Measurements from ENCODE around the gene ACACA.
"Not testable (repeated sequence)": the region's sequence is repeated elsewhere in the genome, so short reads cannot be mapped to it uniquely, and the experiment has no call there.

The ACACA gene

DNA sequence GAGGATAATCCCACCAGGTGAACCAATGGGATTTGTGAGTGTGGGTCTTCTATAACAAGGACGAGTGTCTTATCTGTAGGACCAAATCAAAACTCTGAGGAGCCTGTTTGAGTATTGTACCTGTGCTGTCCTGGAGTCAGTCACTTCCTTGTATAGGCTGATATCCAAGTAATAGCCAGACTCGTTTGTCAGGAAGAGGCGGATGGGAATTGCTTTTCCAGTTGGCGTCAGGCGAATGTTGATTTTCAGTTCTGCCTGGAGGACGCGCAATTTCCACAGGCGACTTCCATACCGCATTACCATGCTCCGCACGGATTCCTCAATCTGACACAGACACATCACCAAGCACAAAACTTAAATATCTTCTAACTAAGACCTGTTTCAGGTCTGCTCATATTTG is 218.5 kb downstream of the ACACA start:
- no peak for DNase-seq (ENCODE audit: low read depth in 2 of 3, low spot score in 2 of 3)

DNA sequence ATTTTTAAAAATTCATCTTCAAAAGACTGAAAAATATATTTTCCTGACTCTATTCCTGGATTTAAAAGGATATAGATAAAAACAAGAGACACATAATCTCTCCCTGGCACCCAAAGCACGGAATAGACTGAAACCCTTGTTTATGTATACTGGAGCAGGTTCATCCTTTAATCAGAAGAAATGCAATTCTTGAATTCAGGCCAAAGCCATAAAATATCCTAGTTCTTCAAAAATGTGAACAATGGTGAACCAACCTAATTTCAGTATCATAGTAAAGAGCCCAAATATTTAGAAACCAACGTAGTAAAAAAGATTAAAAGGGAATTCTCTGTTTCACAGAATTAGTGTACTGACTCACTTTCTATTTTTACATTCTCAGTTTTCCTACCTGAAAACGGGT is 219.4 kb downstream of the ACACA start:
- DNase-seq (ENCODE audit: low read depth in 2 of 3, low spot score in 2 of 3), result no peak

DNA sequence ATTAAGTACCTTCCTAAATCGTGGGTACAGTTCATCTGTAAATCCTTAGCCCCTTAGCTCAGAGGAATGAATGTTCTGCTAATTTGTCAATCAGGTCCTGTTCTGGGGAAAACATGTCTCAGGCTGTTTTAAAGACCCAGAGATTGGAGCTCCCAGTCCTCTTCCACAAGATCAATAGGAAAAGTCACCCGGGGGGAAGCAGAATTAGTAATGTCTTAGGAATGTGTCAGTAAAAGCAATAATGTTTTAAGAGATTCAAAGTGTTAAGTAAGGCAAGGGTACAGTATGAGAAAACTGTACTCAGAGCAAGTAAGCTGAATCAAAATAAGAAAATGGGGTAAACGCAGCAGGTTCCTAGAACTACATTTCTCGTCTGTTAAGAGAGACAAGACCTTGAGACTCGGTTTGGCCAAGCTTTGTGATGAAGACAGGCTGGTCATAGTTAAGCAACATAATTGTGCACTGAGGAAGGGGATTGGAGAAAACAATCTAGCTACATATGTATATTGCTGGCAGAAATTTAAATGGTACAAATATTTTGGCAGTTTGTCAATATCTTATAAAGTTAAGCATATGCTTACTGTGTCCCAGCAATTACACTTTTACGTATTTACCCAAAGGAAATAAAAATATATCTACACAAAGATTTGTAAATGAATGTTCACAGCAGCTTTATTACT is 223.7 kb downstream of the ACACA start:
- DNase-seq (ENCODE audit: low read depth in 2 of 3, low spot score in 2 of 3), result no peak

DNA sequence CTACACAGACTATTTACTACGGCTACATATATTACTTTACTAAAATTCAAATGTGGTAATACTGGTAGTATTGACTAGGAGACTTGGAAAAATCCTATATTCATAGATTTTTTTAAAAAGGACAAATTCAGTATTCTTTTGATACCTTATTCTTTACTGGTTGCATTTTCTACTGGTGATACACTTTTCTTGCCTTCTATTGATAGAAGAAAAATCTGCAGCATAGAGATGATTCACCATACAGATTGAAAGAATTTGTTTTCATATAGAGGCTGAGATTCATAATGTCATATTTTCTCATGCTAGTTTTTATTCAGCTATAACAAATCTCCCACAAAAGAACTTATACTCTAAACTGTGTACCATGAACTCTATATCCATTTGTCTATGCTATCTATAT is 226.3 kb downstream of the ACACA start:
- DNase-seq (ENCODE audit: low read depth in 2 of 3, low spot score in 2 of 3), result no peak

DNA sequence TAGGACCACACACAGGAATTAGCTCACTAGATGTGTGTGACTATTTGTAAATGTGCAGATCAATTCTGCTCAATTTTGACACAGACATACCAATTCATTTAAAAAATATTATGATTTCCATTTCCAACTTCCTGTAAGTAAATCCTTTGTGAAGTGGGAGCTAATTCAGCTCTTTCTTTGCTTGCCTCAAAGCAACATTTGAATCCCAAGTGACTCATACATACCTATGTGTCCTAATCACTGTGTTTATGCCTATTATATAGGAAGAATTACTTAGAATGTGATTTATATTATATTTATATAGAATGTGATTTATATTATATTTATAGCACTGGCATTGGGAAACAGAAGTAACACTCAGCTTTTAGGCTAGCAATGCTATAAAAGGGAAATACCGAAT is 226.7 kb downstream of the ACACA start:
- no peak for DNase-seq (ENCODE audit: low read depth in 2 of 3, low spot score in 2 of 3)

DNA sequence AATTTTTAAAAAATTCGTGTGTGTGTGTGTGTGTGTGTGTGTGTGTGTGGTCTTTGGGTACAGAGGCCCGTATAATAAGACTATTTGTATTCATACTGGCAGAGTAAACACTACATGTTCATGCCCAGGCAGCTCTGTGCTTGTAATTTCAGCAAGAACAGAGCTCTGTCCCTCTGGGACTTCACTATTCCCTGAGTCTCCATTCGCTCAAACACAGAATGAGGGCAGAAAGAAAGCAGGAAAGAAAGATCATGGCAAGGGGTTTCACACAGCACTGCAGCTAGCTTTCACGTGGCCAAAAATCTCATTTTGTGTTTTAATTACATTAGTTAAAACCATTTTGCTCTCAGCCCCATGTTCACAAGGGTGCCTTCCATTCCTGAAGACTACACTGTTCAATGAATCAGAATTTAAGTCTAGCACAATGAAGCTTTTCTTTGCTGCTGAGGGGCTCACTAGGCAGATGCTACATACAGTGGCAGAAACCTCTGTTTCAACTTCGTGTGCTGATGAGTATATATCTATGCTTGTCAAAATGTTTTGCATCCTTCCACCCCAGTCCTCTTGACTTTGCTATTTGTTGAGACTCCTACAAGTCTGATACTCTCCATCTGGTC is 229.3 kb downstream of the ACACA start:
- DNase-seq (ENCODE audit: low read depth in 2 of 3, low spot score in 2 of 3), result no peak

DNA sequence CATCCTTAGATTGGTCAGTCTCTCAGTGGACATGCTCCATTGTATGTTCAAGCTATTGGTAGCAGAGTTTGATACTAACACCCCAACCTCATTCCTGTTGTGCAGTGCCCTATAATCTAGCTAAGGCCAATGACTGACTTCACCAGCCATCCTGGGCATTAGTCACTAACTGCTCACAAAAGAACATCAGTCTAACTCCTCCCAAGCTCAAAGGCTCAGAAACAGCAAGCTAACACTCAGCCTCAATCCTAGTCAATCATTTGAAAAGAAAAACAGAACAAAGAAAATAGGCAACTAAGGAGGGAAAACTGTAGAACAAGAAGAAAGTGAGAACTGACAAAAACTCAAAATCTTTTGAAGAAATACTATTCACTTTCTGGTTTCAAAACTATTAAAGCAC is 229.9 kb downstream of the ACACA start:
- DNase-seq (ENCODE audit: low read depth in 2 of 3, low spot score in 2 of 3), result no peak

DNA sequence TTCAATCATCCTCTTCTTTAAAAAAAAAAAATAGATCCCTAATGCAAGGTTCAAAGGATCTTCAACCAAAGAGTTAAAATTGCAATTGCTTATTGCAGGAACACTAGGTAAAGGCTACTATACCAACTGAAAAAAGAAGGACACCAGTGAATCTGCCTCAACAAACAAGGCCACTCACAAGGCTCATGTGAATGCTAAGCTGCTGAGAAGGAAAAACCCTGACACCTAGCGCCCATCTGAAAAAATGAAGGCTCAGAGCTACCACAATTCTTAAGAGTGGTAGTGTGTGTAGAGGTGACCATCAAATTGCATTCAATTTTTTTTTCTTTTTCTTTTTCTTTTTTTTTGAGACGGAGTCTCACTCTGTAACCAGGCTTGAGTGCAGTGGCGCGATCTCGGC is 232.4 kb downstream of the ACACA start:
- DNase-seq (ENCODE audit: low read depth in 2 of 3, low spot score in 2 of 3), result no peak

DNA sequence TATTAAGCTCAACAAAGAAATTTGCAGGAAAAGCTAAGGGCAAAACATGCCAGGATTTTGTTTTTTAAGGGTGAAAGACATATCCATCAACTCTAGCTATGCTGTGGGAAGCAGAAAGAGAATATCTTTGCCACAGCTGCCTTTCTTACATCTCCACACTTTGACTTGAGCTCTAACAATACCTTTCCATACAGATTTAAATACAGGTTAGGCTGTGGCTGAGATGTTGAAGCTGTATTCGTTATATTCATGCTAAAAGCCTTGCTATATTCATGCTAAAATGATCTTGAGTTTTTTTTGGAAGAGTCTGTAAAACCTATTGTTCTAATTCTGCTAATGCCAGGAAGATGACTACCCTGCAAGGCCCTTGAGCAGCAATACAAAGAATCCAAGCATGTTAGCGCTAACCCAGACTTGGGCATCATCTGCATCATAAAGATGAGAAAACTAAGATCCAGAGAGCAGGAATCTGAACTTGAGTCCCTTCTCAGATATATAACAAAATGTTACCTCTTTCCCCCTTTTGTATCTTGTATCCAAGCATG is 235.7 kb downstream of the ACACA start:
- no peak for DNase-seq (ENCODE audit: low read depth in 2 of 3, low spot score in 2 of 3)

DNA sequence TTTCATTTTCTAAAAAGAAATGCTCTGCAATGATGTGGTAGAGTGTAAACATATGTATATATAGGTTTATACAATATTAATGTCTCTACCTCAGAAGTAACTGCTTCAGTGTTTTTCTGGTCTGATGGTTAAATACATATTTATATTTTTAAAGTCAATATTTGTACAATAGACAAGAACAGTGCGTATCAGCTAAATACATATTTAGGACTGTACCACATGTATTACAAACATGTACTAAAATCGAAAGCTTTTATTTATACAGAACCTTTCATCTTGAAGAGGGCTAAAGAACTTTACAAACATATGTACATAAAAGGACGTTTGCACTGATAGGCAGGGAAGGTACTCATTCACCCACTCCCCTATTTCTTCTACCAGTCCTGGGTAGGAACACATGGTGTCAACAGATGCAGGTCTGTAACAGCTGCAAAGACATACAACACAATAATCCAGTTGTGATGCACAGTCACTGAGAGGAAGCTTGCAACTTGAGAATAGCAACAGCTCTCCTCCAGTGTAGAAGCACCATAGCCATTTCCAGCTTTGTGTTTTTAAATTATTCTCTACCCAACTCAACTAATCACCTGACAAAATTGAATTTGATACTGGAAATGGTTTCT is 237.8 kb downstream of the ACACA start:
- DNase-seq (ENCODE audit: low read depth in 2 of 3, low spot score in 2 of 3), result no peak

DNA sequence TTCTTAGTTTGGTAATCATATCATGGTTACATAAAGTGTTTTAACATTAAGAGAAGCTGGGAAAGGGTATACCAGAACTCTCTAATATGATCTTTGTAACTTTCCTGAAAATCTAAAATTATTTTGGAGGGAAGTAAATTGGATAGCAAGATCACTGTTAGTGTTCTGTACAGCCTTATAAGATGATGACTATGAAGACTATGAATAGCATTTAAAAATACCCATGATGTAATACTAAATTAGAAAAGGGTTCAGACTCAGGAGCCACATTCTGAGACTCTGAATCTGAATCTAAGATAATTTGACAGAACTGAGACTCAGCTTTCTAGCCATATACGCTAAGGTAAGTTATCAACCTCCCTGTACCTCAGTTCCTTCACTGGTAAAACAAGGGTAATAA is 238.9 kb downstream of the ACACA start:
- no peak for DNase-seq (ENCODE audit: low read depth in 2 of 3, low spot score in 2 of 3)

DNA sequence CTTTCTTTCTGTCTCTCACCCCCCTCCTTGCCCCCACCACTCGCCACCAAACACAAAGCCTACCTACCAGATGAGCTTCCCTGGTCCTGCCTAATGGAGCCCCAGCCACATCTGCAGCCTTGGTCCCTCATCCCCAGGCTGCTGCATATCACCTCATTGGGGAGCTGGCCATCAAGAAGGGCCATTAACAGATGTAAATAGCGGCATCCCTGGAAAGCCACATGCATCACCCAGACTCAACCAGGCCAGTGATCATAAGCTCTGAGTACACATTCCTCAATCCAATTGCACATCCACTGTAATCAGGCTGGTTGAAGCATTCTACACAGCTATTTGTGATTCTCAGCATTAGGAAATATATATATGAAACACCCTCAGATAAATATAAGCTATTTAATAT is 242.6 kb downstream of the ACACA start:
- DNase-seq (ENCODE audit: low read depth in 2 of 3, low spot score in 2 of 3), result no peak

DNA sequence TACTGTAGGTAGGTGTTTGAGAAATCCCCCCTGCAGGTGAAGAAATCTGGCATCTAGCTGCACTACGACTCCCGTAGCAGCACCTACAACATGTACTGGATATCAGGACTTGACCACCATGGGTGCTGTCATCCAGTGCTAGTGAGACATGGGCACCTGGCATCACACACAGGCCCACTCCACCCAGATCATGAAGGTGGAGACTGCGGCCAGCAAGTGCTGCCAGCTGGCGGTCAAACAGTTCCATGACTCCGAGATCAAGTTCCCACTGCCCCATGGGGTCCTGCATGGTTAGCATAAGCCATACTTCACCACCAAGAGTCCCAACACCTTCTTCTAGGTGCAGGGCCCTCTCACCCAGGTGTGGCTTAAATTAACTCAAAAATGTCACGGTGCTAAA is 243.8 kb downstream of the ACACA start:
- no peak for DNase-seq (ENCODE audit: low read depth in 2 of 3, low spot score in 2 of 3)

DNA sequence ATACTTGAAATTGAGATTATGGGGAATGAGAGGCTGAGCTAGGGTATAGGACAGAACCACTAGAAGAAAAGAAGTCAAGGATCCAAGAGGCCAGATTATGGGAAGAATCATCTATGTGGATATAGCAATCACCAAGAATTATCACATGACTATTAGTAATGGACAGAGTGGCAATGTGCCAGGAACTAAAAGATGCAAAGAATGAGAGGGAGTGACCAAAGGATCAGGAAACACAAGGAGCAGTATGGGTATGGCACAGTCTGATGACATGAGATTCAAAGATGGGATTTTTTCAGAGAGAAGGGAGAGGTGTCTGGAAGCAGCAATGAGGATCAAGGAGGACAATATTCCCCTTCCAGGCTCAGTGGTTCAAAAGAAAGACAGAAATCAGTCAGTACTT is 245.7 kb downstream of the ACACA start:
- DNase-seq (ENCODE audit: low read depth in 2 of 3, low spot score in 2 of 3), result no peak

DNA sequence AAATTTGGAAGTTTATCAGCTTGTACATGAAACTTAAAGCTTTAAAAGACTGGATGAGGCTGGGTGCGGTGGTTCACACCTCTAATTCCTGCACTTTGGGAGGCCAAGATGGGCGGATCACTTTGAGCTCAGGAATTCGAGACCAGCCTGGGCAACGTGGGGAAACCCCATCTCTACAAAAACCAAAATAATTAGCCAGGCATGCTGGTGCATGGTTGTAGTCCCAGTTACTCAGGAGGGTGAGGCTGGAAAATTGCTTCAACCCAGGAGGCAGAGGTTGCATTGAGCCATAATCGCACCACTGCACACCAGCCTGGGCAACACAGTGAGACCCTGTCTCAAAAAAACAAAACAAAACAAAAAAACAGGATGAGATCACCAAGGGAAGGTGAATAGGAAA is 248.3 kb downstream of the ACACA start:
- DNase-seq (ENCODE audit: low read depth in 2 of 3, low spot score in 2 of 3), result no peak

DNA sequence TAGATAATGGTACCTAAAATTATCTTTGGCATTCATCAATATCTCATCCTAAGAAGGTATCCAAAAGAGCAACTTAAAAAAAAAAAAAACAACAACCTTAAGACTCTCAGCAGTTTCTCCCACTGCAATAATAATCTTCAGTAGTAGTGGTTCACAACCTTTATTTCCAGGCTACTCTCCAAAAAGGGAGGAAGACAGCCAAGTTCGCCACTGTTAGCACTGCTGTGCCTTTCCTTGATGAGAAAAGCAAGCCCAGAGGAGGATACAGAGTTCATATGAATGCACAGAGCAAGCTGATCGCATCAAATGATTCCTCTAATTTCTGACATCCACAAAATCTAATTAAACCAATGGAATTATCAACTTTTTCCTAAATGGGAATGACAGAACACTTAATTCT is 258.5 kb downstream of the ACACA start:
- DNase-seq (ENCODE audit: low read depth in 2 of 3, low spot score in 2 of 3), result no peak

DNA sequence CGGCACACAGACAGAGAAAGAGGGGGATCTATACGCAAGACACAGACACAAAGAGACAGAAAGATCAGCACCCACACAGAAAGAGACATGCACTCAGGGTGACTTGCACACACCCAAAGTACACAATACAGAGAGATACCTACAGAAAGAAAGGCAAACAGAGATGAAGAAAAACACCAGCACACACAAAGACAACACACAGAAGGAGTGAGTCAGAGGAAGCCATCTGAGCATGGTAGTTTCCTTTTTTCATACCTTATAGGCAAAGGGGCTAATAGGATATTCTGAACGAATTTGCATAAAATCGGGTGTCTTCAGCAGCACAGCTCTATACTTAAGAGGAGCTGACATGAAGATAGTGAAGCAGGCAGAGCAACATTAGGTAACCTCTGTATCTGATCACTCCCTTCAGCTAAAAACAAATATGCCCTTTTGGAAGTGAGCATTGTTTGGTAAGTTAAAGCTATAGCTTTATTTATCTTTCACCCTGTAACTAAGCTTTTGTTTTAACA is 259.3 kb downstream of the ACACA start:
- DNase-seq (ENCODE audit: low read depth in 2 of 3, low spot score in 2 of 3), result no peak

DNA sequence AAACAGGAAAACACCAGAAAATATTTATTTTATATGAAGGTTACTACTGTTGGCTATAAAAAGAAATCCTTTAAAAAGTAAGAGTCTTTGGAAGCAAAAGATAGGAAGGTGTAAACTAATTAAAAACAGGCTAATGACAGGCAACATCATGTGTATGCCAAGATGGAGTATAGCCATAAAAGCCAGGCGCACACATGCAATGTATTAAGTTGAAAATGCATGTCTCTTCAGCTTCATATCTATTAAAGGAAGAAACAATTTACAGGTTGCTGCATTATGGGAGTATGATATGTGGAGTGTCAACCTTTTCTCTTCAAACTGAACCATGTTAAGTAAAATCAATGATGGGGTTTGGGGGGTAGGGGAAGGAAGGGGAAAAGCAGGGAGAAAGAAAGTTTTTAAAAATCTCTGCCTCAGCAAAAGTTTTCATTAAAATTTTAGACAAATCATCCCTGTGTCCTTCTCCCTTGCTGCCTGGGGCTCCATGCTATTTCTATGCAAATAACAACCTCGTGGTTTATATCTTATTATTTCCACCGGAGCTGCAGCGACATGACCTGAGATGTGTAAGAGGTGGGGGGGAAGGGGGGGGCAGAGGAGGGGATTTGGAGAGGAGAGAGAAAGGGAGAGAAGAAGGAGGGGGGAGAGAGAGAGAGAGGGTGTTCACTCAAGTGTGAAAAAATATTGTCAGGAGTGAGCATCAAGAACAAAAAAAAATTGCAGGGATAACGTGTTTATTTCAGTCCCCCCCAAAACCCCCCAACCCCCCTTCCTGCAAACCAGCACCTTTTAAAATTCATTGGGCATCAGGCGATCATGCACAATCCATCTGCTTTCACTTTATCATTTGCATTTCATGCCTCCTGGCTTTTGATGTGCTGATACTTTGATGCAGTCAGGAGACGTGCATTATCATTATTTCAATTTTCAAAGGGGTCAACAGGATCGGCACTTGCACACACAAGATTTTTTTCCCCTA is 260.3 kb downstream of the ACACA start:
- no peak for DNase-seq (ENCODE audit: low read depth in 2 of 3, low spot score in 2 of 3)

DNA sequence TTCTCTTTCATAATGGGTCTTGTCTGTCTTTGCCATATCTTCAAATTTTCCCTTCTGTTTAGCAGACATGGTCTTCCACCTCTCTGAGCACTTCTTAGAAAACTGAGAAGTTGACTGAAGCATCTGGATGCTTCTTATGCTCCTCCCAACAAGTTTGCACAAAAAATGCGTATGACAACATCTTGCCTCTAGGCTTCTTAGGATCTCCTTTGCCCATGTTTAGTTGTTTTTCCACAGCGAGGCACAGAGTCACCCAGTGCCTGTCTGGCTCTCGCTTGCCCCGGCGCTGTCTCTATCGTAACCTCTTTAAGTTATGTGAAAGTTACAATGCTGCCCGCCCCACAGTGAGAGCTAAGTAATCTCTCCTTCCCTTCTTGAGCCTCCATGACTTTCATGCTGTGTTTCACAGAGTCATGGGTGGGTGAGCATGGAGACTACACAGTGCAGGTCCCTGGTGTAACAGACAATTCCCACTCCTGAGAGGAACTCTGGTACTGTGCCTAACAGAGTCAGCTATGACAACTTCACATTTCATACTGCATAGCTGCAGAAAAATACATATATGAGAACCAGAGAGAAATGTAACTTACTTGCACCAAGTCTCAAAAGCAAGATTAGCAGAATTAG is 262.4 kb downstream of the ACACA start:
- no peak for DNase-seq (ENCODE audit: low read depth in 2 of 3, low spot score in 2 of 3)

DNA sequence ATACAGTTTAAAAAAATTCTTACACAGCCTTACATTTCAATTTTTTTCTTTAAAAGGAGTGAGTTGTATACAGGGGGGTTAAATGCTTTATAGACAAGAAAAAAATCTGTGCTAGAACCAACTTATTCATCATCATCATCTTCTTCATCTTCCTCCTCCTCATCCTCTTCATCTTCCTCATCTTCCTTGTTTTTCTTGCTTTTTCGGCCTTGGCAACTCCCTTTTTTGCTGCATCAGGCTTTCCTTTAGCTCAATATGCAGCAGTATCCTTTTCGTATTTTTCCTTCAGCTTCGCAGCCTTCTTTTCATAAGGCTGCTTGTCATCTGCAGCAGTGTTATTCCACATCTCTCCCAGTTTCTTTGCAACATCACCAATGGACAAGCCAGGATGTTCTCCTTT is 263.1 kb downstream of the ACACA start:
- not testable (repeated sequence) for DNase-seq (ENCODE audit: low read depth in 2 of 3, low spot score in 2 of 3)

Data from activated CD8-positive, alpha-beta memory T cell treated with anti-CD3 and anti-CD28 coated beads for 48 hours (primary cell).